Endothelial cell of umbilical vein (primary cell): ENCODE results near the gene ATP6V1A.

Experiments used
- EZH2 ChIP-seq: IDR thresholded peaks from 2 replicates; pipeline ENCODE4 v1.6.1; 2012; ENCODE audit warnings: borderline replicate concordance, low read depth, mild to moderate bottlenecking, moderate library complexity, low read length, inconsistent platforms; ENCODE audit not compliant: severe bottlenecking
- FOS ChIP-seq: IDR thresholded peaks from 2 replicates; pipeline ENCODE4 v1.6.1; 2011; ENCODE audit warnings: mild to moderate bottlenecking, low read length, moderate library complexity, borderline replicate concordance; ENCODE audit not compliant: insufficient read depth
- GATA2 ChIP-seq: IDR thresholded peaks from 2 replicates; pipeline ENCODE4 v1.7.0; 2011; ENCODE audit warnings: low read depth, mild to moderate bottlenecking, moderate library complexity, mixed read lengths, low read length; ENCODE audit not compliant: insufficient read length, insufficient read depth
- JUN ChIP-seq: IDR thresholded peaks from 2 replicates; pipeline ENCODE4 v1.6.1; 2011; ENCODE audit warnings: borderline replicate concordance, low read depth; ENCODE audit not compliant: insufficient read length, insufficient read depth
- MYC ChIP-seq: IDR thresholded peaks from one replicate; pipeline ENCODE4 v1.6.1; 2011; ENCODE audit warnings: mild to moderate bottlenecking, low read depth, low read length
- POLR2A ChIP-seq: IDR thresholded peaks from 2 replicates; pipeline ENCODE4 v1.6.1; 2012; ENCODE audit warnings: low read depth, mild to moderate bottlenecking, control low read depth, low read length
- POLR2AphosphoS5 ChIP-seq: IDR thresholded peaks from 2 replicates; pipeline ENCODE4 v1.6.1; 2012; ENCODE audit warnings: low read depth, mild to moderate bottlenecking, control low read depth, low read length, moderate library complexity; ENCODE audit not compliant: insufficient read depth
- TF ChIP-seq, protein P1 (sequence below), 2 donors: IDR thresholded peaks; 1 replicate in 1 of 2; 2 replicates in 1 of 2; pipeline ENCODE4 v1.5.1; 2011; ENCODE audit warnings: low read length in 2 of 2, mild to moderate bottlenecking in 2 of 2, moderate library complexity in 2 of 2, control low read depth in 1 of 2, inconsistent platforms in 1 of 2, low read depth in 1 of 2; ENCODE audit not compliant: insufficient read depth in 1 of 2; ENCODE audit errors: extremely low read depth in 1 of 2
- TF ChIP-seq, protein P2 (sequence below): IDR thresholded peaks from 2 replicates; pipeline ENCODE4 v1.6.1; 2011; ENCODE audit not compliant: insufficient read depth, insufficient read length

GRCh38 chr3:113698213-113698742 lies 48.6 kb upstream of the ATP6V1A start:
- TF ChIP-seq, protein P1, sequence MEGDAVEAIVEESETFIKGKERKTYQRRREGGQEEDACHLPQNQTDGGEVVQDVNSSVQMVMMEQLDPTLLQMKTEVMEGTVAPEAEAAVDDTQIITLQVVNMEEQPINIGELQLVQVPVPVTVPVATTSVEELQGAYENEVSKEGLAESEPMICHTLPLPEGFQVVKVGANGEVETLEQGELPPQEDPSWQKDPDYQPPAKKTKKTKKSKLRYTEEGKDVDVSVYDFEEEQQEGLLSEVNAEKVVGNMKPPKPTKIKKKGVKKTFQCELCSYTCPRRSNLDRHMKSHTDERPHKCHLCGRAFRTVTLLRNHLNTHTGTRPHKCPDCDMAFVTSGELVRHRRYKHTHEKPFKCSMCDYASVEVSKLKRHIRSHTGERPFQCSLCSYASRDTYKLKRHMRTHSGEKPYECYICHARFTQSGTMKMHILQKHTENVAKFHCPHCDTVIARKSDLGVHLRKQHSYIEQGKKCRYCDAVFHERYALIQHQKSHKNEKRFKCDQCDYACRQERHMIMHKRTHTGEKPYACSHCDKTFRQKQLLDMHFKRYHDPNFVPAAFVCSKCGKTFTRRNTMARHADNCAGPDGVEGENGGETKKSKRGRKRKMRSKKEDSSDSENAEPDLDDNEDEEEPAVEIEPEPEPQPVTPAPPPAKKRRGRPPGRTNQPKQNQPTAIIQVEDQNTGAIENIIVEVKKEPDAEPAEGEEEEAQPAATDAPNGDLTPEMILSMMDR (IDR thresholded peaks at IDR 0.05; ENCODE audit: extremely low read depth in 1 of 2, insufficient read depth in 1 of 2, low read depth in 1 of 2, low read length in 2 of 2) = no peak
- TF ChIP-seq, protein P2, sequence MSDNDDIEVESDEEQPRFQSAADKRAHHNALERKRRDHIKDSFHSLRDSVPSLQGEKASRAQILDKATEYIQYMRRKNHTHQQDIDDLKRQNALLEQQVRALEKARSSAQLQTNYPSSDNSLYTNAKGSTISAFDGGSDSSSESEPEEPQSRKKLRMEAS = no peak
- TF ChIP-seq POLR2A (no peak), JUN (no peak), EZH2 (no peak), FOS (no peak), POLR2AphosphoS5 (no peak), GATA2 (no peak), MYC (no peak)
